ENCODE results near the gene MAGEF1.

Gene MAGEF1

GRCh38 chr3:184690192-184690883, 21.5 kb downstream of the MAGEF1 start:
- no peak for DNase-seq (ENCODE audit: low read depth in 2 of 2)

DNA sequence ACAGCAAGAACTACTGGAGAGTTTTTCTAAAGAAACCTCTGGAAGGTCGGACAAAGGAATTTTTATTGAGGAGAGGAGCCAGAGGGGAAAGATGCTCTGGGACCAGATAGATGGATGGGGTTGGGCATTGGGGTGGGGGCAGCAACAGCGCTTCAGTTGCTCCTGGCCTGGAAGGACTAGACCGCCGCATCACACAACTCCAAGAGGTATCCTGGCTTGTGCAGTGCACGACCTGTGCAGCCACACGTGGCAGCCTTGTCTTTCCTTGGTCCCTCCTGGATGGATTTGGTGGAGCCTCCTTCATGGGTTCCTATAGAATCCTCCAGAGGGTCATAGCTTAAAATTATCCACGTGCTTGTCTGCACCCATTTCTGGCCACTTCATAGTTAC, 23.0 kb downstream of the MAGEF1 start:
- DNase-seq (ENCODE audit: low read depth in 2 of 2): no peak

GRCh38 chr3:184688251-184688881, 23.5 kb downstream of the MAGEF1 start:
- DNase-seq (ENCODE audit: low read depth in 2 of 2): no peak

DNA sequence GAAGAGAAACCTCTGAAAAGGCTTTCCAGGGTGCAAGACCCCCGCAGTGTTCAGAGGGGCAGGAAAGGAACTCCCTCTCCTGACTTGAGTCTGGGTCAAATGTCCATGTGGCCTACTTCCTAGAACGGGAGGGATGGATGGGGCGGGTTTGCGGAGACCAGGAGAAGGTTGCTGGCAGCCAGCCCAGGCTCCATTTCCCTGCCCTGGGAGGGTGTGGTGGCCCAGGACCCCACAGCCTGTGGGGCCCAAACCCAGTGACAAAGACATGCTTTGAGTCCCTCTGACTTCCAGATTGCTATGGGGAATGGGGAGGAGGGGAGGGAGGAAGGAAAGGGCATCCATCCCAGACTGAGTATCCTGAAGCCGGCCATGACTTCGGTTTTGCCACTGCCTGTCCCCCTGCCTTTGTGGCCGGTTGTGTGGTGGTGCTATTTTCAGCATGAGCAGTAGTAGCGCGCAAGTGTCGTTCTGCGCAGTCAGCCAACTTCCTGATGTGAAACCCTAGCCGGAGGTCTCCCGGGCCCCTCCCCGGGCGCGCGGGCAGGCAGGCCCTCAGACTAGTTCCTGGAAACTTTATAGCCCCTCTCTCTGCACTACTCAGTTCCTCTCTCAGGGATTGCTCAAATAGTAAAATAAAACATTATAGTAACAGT, 24.4 kb downstream of the MAGEF1 start:
- no peak for DNase-seq (ENCODE audit: low read depth in 2 of 2)

DNA sequence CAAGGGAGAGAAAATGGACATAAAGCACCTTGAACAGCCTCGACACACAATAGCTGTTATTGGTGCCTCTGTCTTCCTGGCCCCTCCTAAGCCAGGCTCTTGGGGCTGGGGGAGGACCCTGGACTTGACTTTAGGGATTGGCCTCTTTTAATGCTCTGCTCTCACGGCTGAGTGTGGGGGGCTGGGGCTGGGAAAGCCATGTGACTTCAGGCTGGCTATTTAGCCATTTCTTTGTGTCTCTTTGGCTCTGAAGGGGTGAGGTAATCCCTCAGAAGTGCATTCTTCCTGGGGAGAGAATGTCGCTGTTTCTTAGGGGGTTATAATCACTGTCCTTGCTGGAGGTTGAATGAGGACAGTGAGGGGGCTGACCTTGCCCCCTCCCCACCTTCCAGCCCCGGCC, 26.2 kb downstream of the MAGEF1 start:
- DNase-seq (ENCODE audit: low read depth in 2 of 2): no peak

DNA sequence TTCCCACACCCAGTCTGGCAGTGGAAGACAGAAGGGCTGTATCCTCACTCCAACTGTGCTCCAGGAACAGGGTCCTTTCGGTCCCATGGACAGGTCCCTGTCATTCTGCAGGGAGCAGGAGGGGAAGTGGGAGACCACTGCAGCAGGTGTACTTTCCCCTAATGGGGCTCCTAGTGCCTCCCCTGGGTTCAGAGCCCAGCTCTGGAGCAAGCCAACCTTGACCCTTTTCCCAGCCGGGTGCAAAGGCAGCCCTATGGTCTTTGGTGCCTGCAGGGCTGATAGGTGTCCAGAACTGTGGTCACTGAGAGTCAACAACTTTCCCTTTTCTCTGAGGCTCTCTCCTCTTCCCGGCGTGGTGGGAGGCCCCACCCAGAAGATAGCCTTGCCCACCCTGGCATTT, 26.8 kb downstream of the MAGEF1 start:
- DNase-seq (ENCODE audit: low read depth in 2 of 2): no peak

- no peak for DNase-seq (ENCODE audit: low read depth in 2 of 2)
Measured at GRCh38 chr3:184683900-184684560, 27.8 kb downstream of the MAGEF1 start.

DNA sequence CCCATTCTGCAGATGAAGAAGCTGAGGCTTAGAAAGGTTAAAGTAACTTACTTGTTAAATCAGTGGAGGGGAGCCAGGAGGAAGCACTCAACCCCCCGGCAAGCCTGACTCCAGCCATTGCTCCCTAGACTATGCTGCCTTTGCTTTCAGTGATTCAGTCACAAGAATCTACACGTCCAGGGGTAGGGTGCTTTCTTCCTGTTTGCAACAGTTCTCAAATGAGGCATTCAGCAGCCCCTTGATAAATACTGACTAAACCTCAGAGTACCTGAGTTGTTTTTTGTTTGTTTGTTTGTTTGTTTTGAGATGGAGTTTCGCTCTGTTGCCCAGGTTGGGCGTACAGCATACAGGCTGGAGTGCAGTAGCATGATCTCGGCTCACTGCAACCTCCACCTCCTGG, 28.6 kb downstream of the MAGEF1 start:
- no peak for DNase-seq (ENCODE audit: low read depth in 2 of 2)

DNA sequence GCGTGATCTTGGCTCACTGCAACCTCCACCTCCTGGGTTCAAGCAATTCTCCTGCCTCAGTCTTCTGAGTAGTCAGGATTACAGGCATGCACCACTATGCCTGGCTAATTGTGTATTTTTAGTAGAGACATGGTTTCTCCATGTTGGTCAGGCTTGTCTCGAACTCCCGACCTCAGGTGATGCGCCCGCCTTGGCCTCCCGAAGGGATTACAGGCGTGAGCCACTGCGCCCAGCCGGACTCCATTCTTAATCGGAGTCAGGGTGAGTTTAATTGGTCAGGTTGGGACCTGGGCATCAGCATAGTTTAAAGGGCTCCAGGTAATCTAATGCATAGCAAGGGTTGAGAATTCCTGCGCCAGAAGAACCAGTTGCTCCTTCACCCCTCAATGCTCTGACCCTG, 29.2 kb downstream of the MAGEF1 start:
- no peak for DNase-seq (ENCODE audit: low read depth in 2 of 2)

DNA sequence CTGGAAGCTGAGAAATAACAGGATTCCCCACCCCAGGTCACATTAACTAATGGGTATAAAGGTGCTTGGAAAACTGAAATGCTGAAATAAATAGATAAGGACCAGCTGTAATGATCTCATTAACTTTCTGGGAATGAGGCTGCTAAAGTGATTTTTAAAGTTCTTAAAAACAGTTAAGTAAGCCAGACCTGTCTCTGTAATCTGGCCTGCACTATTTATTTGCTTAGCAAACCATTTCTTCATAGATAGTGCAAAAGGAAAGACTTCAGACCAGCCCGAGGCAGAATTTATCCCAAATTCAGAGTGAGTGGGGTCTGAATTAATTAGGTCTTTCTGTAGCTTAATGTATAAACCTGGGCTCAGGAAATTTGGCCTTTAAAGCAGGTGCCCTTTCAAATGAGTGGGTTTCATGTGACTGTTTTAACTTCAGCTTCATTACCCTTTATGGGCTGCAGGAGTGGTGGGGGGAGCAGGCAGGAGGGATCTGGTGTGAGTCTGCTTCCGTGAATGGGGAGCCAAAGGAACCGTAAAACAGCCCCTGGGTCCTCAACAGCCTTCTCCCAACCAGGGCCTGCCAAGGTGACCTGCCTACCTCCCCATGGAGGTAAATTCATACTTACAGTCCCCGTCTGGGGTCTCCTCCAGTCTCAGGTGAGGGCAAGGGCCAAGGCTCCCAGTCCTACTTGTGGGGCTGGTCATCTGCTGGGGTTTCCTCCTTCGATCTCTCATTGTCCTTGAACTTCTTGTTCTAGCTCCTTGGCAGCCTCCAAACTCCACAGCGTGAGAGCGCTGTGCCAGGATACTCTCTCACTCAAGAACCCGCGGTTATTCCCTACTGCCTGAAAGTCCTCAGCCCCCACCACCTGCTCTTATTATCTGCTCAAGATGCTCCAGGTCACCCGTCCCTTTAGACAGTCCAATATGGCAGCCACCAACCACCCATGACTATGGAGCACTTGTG, 31.2 kb downstream of the MAGEF1 start:
- DNase-seq (ENCODE audit: low read depth in 2 of 2): no peak

DNA sequence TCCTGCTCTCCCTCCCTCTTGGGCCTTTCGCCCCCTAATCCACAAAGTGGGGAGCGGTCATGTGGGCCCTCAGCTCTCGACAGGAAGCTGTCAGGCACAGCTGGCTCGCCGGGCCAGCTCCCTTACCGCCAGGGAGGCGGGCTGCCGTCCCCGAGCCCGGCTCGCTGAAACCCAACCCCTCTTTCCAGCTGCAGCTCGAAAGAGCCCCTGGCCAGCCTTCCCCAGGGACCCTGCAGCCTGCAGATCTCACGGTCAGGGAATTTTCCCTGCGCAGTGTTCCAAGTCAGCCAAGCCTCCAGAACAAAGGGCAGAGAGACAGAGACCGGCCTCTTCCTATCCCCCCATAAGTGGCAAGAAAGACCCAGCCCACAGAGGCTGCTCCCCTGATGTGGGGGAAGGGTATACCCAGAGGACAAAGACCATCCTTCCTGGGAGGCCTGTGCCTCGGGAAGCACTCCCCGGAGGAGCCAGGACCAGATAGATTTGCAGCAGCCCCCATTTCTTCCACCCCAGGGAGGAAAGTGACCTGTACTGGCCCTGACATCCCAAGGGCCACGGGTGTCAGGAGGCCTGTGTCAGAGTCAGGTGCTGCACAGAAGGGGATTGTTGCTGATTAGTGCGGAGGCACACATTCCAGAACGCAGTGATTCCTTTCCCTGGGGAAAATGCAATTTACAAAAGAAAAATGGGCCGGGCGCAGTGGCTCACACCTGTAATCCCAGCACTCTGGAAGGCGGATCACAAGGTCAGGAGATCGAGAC, 32.6 kb downstream of the MAGEF1 start:
- no peak for DNase-seq (ENCODE audit: low read depth in 2 of 2)

DNA sequence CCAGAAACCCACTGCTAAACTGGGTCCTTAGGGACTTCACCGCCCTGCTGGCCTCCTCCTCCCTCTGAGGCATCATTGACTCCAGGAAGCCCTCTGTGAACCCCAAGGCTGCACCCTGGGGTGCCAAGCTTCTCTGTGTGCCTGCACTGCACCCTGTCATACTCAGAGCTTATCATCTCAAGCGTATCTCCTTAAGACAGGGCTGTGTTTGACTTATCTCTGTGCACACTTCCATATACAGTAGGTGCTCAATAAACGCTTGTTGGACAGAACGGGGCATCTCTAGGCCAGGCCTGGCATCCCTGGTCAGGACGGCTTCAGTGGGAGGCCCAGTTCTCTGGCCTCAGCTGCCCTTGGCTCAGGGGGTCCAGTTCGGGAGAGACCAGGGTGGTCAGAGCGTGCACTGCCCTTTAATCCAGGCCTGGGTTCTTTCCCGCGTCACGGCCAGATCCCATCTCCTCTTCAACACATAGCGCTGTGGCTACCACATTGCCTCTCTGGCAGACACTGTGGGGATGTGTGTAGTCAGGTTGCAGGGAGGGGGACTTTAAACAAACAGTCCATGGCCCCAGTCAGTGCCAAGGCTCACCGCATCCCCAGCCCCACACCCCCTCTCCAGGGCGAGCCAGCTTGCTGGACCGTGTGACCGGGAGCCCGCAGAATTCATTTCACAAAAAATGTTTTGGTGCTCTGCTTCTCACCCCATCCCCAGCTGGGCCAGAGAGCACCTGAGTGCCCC, 33.4 kb downstream of the MAGEF1 start:
- DNase-seq (ENCODE audit: low read depth in 2 of 2): no peak

DNA sequence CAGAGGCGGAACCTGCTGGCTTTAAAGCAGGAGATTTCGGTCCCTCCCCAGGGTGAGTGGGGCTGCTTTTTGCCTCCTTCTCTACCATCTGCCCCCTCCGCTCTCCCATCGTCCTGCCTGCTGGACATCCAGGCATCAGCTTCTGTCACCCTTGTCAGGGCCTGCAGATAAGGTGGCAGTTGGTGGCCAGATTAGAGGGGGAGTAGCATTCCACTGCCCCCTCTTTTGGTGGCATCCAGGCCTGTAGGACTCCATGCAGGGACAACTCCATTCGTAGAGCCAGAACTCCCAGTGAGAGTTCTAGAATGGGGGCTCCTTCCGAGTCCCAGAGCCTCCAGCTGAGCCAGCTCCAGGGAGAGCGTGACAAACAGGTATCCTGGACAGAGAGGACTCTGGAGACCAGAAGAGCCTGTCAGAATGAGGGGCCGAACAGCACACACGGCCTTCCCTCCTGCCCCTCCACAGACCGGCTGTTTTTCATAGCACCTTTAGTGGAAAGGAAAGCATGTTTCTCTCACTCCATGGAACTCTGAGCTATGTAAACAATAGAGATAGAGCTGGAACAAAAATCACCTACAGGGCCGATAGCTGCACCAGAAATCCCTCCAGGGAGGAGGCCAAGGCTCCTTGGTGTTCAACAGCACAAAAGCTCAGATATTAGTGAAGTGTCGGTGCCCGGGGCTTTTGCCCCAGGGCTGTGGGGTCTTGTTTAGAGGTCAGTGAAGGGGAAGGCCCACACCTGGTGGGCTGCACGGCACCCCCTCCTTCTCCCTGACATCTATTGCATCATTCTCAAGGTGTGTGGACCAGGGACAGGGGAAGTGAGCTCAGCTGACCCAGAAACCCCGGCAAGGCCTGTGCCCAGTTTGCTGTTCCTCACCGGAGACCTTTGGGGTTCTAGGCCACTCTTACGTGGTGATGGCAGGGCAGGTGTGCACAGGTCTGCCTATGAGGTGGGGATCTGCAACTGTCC, 34.2 kb downstream of the MAGEF1 start:
- no peak for DNase-seq (ENCODE audit: low read depth in 2 of 2)

- no peak for DNase-seq (ENCODE audit: low read depth in 2 of 2)
Measured at GRCh38 chr3:184676927-184677326, 34.9 kb downstream of the MAGEF1 start.

DNA sequence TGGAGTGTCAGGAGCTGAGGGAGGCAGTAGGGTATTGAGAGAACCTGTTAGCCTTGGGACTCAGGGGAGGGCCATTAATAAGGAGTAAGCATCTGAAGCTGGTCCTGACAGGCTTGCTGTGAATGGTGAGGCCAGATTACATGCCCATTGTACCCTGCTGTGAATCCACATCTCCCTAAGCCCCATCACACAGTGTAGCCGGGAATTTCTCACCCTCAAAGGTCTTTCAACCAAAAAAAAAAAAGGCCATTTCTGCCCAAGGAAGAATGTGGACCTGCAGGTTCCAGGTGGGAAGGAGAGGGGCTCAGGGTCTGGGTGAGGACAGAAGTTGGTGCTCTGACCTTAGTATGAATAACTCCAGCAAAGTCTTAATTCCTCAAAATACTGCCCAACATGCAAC, 37.2 kb downstream of the MAGEF1 start:
- DNase-seq (ENCODE audit: low read depth in 2 of 2): no peak

DNA sequence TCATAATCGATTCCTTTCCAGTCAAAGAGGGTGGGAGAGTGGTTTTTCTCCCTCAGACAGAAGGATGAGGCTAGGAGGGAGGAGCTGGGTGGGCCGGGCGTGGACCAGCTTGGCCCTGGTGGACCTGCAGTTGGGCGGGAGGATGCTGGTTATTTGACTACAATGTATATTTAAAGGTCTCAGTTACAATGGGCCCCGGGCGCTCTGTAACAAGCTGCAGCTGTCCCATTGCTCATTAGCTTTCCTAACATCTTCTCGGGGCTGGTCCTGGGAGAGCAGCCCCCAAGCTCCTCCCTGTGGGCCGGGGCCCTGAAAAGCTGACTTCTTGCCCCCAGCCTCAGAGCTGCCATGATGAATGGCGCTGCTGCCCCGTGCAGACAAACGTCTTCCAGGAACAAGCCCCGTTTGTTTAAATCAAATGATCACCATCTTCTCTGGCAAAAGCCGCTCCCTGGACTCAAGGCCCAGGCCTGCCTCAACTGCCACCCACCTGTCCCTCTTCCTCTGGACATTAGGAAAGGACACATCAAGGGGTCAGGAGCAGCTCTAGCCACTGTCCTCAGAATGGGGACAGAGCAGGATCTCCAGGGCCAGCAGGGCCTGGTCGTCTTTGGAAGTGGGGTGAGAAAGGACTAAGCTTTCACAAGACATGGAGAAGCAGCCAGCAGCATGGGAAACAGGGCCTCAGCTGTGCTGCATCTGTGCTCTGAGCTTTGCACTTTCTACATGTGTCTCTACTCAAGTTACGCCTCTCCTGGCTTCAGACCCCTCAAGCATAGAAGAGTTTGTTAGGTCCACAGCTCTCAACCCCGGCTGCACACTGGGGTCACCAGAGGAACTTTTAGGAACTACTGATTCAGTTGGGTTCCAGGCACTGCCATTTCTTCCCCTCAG, 38.6 kb downstream of the MAGEF1 start:
- DNase-seq (ENCODE audit: low read depth in 2 of 2): no peak

DNA sequence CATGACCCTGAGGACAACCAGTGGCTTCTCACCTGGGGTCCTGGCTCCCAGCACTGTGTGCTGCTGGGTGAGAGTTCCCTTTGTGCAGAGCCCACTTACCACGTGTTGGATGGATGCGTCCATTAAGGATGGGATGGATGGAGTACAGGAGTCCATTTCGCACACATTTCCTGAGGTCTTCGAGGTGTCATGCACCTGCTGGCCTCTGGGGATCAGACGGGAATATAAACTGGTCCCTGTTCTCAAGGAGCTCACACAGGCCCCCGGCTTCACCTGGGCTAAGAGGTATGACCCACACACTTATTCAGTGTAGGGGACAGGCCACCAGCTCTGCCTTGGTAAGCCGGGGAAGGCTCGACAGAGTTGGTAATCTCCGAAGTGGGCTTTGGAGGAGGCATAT, 39.5 kb downstream of the MAGEF1 start:
- DNase-seq (ENCODE audit: low read depth in 2 of 2): no peak

- no peak for DNase-seq (ENCODE audit: low read depth in 2 of 2)
Measured at GRCh38 chr3:184670091-184670602, 41.7 kb downstream of the MAGEF1 start.

Measured in activated CD8-positive, alpha-beta memory T cell treated with anti-CD3 and anti-CD28 coated beads for 4 hours (primary cell).